ENCODE data around the gene RIBC1.

RIBC1 gene

GRCh38 chrX:53479301-53479700 is 56.6 kb downstream of the RIBC1 start:
- no peak overlapping the region for H3K4me3 ChIP-seq (ENCODE audit: low read depth, low read length)
- DNase-seq (ENCODE audit: low read depth) = no peak
